Measurements from ENCODE around the gene SCUBE1. TPM values are rescaled to one million over a fixed set of nuclear protein-coding genes. Genes with fewer than 3 reads are reported as not detected.

Gene SCUBE1
- total and polyA plus RNA-seq, 2 experiments from 2014 or later = 0.81 to 3.2 TPM

GRCh38 chr22:43216738-43217137, 126.4 kb downstream of the SCUBE1 start (continued):
- TF ChIP-seq REST (IDR thresholded peaks at IDR 0.05; ENCODE audit: unreplicated experiment) (no peak), ETS1 (IDR thresholded peaks at IDR 0.05) (no peak), ZNF114 (CRISPR knock-in tag; IDR thresholded peaks at IDR 0.05) (no peak), NANOG (IDR thresholded peaks at IDR 0.05; ENCODE audit: borderline replicate concordance) (no peak), EZH2phosphoT487 (IDR thresholded peaks at IDR 0.05; ENCODE audit: unreplicated experiment) (no peak), CTCF (conservative IDR thresholded peaks at IDR 0.05; ENCODE audit: low read depth in 2 of 2) (no peak), POLR2AphosphoS5 (IDR thresholded peaks at IDR 0.05; ENCODE audit: low read depth) (no peak), ZNF331 (CRISPR knock-in tag; IDR thresholded peaks at IDR 0.05; ENCODE audit: low read depth) (no peak)

- H3K9me3 Mint-ChIP-seq = no peaks in the 10 kb centered on the region; the same call in 2 of the 3 replicates
- Histone ChIP-seq H2AFZ (no peak overlapping the region), H4K20me1 (replicated peaks; ENCODE audit: insufficient read depth) (no peaks in the 10 kb centered on the region), H3K4me2 (no peak overlapping the region), H3K79me2 (replicated peaks; ENCODE audit: insufficient read depth) (no peaks in the 10 kb centered on the region), H3K4me3 (no peak overlapping the region), H3K36me3 (ENCODE audit: insufficient read depth) (no peaks in the 10 kb centered on the region), H3K27me3 (ENCODE audit: insufficient read depth) (no peaks in the 10 kb centered on the region), H3K9me2 (ENCODE audit: insufficient read depth) (no peaks in the 10 kb centered on the region), H3F3A (replicated peaks; ENCODE audit: low read depth) (0 out of 2 replicates have a peak, but pooled peaks cover 4% of the 10 kb centered on the region), H3K4me1 (ENCODE audit: insufficient read depth) (peaks cover 4% of the 10 kb centered on the region; the same call in 1 of the 2 replicates), H3K27ac (ENCODE audit: low read depth) (no peak overlapping the region)
- DNase-seq (ENCODE audit: low spot score) (no peak), ATAC-seq (no peak)
- H3K4me1 Mint-ChIP-seq = peaks cover 23% of the 10 kb centered on the region
- no peak overlapping the region for H3K27ac Mint-ChIP-seq
- H3K27me3 Mint-ChIP-seq (ENCODE audit: insufficient read depth, low read depth, poor library complexity) = peaks cover 18% of the 10 kb centered on the region
- H3K36me3 Mint-ChIP-seq (ENCODE audit: low read depth) = no peaks in the 10 kb centered on the region; the same call in 1 of the 3 replicates
- no peak overlapping the region for H3K4me3 Mint-ChIP-seq
- TF ChIP-seq POLR2AphosphoS5 (IDR thresholded peaks at IDR 0.05; ENCODE audit: low read depth) (no peak), EZH2phosphoT487 (IDR thresholded peaks at IDR 0.05; ENCODE audit: unreplicated experiment) (no peak), CREB1 (CRISPR knock-in tag; IDR thresholded peaks at IDR 0.05; ENCODE audit: low read depth) (no peak), REST (IDR thresholded peaks at IDR 0.05; ENCODE audit: unreplicated experiment) (no peak), EZH2 (IDR thresholded peaks at IDR 0.05; ENCODE audit: low read depth, unreplicated experiment) (no peak), CTCF (conservative IDR thresholded peaks at IDR 0.05; ENCODE audit: low read depth in 2 of 2) (no peak), STAT1 (IDR thresholded peaks at IDR 0.05; ENCODE audit: unreplicated experiment) (no peak), ETS1 (IDR thresholded peaks at IDR 0.05) (no peak), ZNF331 (CRISPR knock-in tag; IDR thresholded peaks at IDR 0.05; ENCODE audit: low read depth) (no peak), JUNB (IDR thresholded peaks at IDR 0.05; ENCODE audit: unreplicated experiment) (no peak)
Observed at GRCh38 chr22:43213962-43214361, 129.2 kb downstream of the SCUBE1 start.
